H9 (cell line): ENCODE data around the gene SEC61A1. TPM values are rescaled to one million over a fixed set of nuclear protein-coding genes. Genes with fewer than 3 reads are reported as not detected.

Experiments
- DNase-seq: peaks from one replicate; pipeline ENCODE4 v3.0.0-alpha.2; 2017
- H2AFZ ChIP-seq: one replicate; pipeline ENCODE4 v1.6.1; 2013; ENCODE audit warnings: mild to moderate bottlenecking, low read length, control low read depth, moderate library complexity
- H2AK5ac ChIP-seq: 2 replicates; pipeline ENCODE4 v1.6.1; 2013; ENCODE audit warnings: low read length, control low read depth, mixed read lengths; ENCODE audit not compliant: insufficient read length
- H2BK120ac ChIP-seq: one replicate; pipeline ENCODE4 v1.6.1; 2013; ENCODE audit warnings: low read depth, mild to moderate bottlenecking, low read length, control low read depth, inconsistent platforms; ENCODE audit not compliant: poor library complexity, severe bottlenecking
- H2BK12ac ChIP-seq: 2 replicates; pipeline ENCODE4 v1.6.1; 2013; ENCODE audit warnings: low read length, control low read depth, mixed read lengths, low read depth; ENCODE audit not compliant: insufficient read length
- H2BK15ac ChIP-seq: 2 replicates; pipeline ENCODE4 v1.6.1; 2013; ENCODE audit warnings: low read depth, low read length, control low read depth
- H2BK20ac ChIP-seq: one replicate; pipeline ENCODE4 v1.6.1; 2013; ENCODE audit warnings: low read depth, mild to moderate bottlenecking, low read length, control low read depth, inconsistent platforms; ENCODE audit not compliant: poor library complexity, severe bottlenecking
- H2BK5ac ChIP-seq: 2 replicates; pipeline ENCODE4 v1.6.1; 2013; ENCODE audit warnings: low read length, control low read depth, mixed read lengths; ENCODE audit not compliant: insufficient read length
- H3K14ac ChIP-seq: 2 replicates; pipeline ENCODE4 v1.6.1; 2013; ENCODE audit warnings: low read length, control low read depth; ENCODE audit not compliant: insufficient read depth
- H3K18ac ChIP-seq: 2 replicates; pipeline ENCODE4 v1.6.1; 2013; ENCODE audit warnings: low read depth, mild to moderate bottlenecking, mixed read lengths, low read length, control low read depth; ENCODE audit not compliant: insufficient read length
- H3K23ac ChIP-seq: 2 replicates; pipeline ENCODE4 v1.6.1; 2013; ENCODE audit warnings: low read length, control low read depth, mixed read lengths, low read depth; ENCODE audit not compliant: insufficient read length
- H3K23me2 ChIP-seq: 2 replicates; pipeline ENCODE4 v1.6.1; 2013; ENCODE audit warnings: low read depth, mild to moderate bottlenecking, mixed read lengths, low read length, control low read depth; ENCODE audit not compliant: insufficient read length, poor library complexity, severe bottlenecking
- H3K27ac ChIP-seq: 2 replicates; pipeline ENCODE4 v1.5.1; 2013; ENCODE audit warnings: low read length, control low read depth, mixed read lengths, low read depth; ENCODE audit not compliant: insufficient read length
- H3K27me3 ChIP-seq: 2 replicates; pipeline ENCODE4 v1.6.1; 2013; ENCODE audit warnings: low read length, control low read depth, inconsistent platforms; ENCODE audit not compliant: insufficient read depth
- H3K4ac ChIP-seq: 2 replicates; pipeline ENCODE4 v1.6.1; 2013; ENCODE audit warnings: low read depth, mild to moderate bottlenecking, control low read depth, inconsistent platforms, low read length, moderate library complexity
- H3K4me1 ChIP-seq: 2 replicates; pipeline ENCODE4 v1.6.1; 2013; ENCODE audit warnings: low read length, control low read depth, inconsistent platforms; ENCODE audit not compliant: insufficient read depth
- H3K4me2 ChIP-seq: 2 replicates; pipeline ENCODE4 v1.6.1; 2013; ENCODE audit warnings: low read length, control low read depth, mixed read lengths; ENCODE audit not compliant: insufficient read length, insufficient read depth
- H3K56ac ChIP-seq: 2 replicates; pipeline ENCODE4 v1.6.1; 2013; ENCODE audit warnings: low read depth, mild to moderate bottlenecking, mixed read lengths, low read length, control low read depth; ENCODE audit not compliant: insufficient read length
- H3K79me1 ChIP-seq: 2 replicates; pipeline ENCODE4 v1.6.1; 2013; ENCODE audit warnings: low read depth, mild to moderate bottlenecking, moderate library complexity, low read length, control low read depth, inconsistent platforms; ENCODE audit not compliant: insufficient read depth, poor library complexity, severe bottlenecking
- H3K79me2 ChIP-seq: 2 replicates; pipeline ENCODE4 v1.6.1; 2013; ENCODE audit warnings: low read length, control low read depth, inconsistent platforms; ENCODE audit not compliant: insufficient read depth
- H3K9ac ChIP-seq: 2 replicates; pipeline ENCODE4 v1.6.1; 2013; ENCODE audit warnings: low read length, control low read depth, mixed read lengths; ENCODE audit not compliant: insufficient read length; ENCODE audit errors: extremely low read depth
- H3K9me3 ChIP-seq: one replicate; pipeline ENCODE4 v1.6.1; 2013; ENCODE audit warnings: low read depth, low read length, inconsistent platforms; ENCODE audit not compliant: control insufficient read depth
- H3T11ph ChIP-seq: one replicate; pipeline ENCODE4 v1.6.1; 2013; ENCODE audit warnings: mild to moderate bottlenecking, low read length, control low read depth, inconsistent platforms
- H4K20me1 ChIP-seq: one replicate; pipeline ENCODE4 v1.6.1; 2013; ENCODE audit not compliant: control insufficient read depth, insufficient read length, insufficient read depth
- H4K5ac ChIP-seq: 2 replicates; pipeline ENCODE4 v1.6.1; 2013; ENCODE audit warnings: low read depth, mild to moderate bottlenecking, mixed read lengths, low read length, control low read depth; ENCODE audit not compliant: insufficient read length
- H4K8ac ChIP-seq: replicated peaks from 2 replicates; pipeline ENCODE4 v1.6.1; 2013; ENCODE audit warnings: low read length, control low read depth, mixed read lengths, low read depth; ENCODE audit not compliant: insufficient read length
- H4K91ac ChIP-seq: 2 replicates; pipeline ENCODE4 v1.6.1; 2013; ENCODE audit warnings: low read depth, mild to moderate bottlenecking, moderate library complexity, mixed read lengths, low read length, control low read depth; ENCODE audit not compliant: insufficient read length
- H3K27ac Mint-ChIP-seq, 3 experiments: 2 replicates in 2 of 3; 3 replicates in 1 of 3; pipeline ENCODE4 v1.8.0; 2020 to 2021; ENCODE audit warnings: mixed read lengths in 3 of 3, mild to moderate bottlenecking in 1 of 3, moderate library complexity in 1 of 3
- H3K27me3 Mint-ChIP-seq: 2 replicates; pipeline ENCODE4 v1.8.0; 2021; ENCODE audit warnings: low read depth, mild to moderate bottlenecking, moderate library complexity, mixed read lengths
- H3K36me3 Mint-ChIP-seq, 3 experiments: 2 replicates in 2 of 3; 3 replicates in 1 of 3; pipeline ENCODE4 v1.8.0; 2020 to 2021; ENCODE audit warnings: low read depth in 3 of 3, mixed read lengths in 3 of 3; ENCODE audit not compliant: insufficient read depth in 1 of 3
- H3K4me1 Mint-ChIP-seq, 2 experiments: 2 replicates each; pipeline ENCODE4 v1.8.0; 2020; ENCODE audit warnings: mixed read lengths in 2 of 2
- H3K4me3 Mint-ChIP-seq, 2 experiments: 2 replicates in 1 of 2; 3 replicates in 1 of 2; pipeline ENCODE4 v1.8.0; 2020 to 2021; ENCODE audit warnings: mild to moderate bottlenecking in 2 of 2, mixed read lengths in 2 of 2, moderate library complexity in 1 of 2
- H3K9me3 Mint-ChIP-seq, 2 experiments: 2 replicates in 1 of 2; 3 replicates in 1 of 2; pipeline ENCODE4 v1.8.0; 2020; ENCODE audit warnings: mild to moderate bottlenecking in 2 of 2, mixed read lengths in 2 of 2, moderate library complexity in 1 of 2
- WGBS: extraction: QIAGEN DNeasy Blood & Tissue Kit; methylation state at CpG from one replicate; pipeline ENCODE4 v1.1.7; 2013; ENCODE audit warnings: missing lambda C conversion rate, low lambda C conversion rate, mixed read lengths; ENCODE audit not compliant: insufficient read length; ENCODE audit errors: extremely low coverage; 5-methylcytosine and 5-hydroxymethylcytosine counted together
- total RNA-seq: library from RNA; stranded (reverse); gene quantifications from 2 replicates; pipeline ENCODE4 v1.2.1, GENCODE V29; 2021
- TF ChIP-seq, protein P1 (sequence below): fragments of 200-600 bp; sonication (generic); conservative IDR thresholded peaks from 3 replicates; pipeline ENCODE4 v1.8.0; 2021; ENCODE audit warnings: antibody characterized with exemption, mild to moderate bottlenecking

Gene SEC61A1
- total RNA-seq, 1 experiment from 2014 or later: 146 TPM

DNA sequence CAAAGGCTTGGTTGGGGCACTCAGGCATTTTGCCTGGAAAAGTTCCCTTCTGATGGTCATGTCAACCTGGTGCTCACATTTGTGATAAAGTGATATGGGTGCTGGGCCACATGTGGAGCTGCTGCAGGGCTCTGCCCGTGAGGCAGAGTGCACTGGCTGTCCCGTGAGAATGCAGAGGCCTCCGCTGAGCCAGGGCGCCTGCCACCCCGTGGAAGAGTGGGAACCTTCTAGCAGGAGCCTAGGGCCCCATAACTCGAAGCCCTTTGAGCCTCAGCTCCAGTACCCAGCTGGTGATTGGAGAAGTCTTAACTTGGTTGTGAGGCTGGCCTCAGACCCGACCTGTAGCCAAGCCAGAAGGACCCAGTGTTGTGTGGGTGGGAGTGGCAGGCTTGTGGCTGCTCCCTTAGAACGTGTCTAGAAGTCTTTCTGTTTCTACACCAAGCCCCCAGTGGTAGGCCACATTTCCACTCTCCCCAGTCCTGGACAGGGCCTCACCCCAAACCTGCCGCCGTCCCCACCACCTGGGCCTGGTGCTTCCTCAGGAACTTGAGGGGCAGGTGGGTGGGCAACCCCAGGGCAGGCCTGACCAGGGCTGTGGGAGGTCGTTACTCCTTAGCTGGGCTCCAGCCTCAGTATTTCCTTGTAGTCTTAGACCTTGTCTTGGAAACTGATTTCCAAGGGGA lies 19.7 kb downstream of the SEC61A1 start:
- peaks cover 10% of the 10 kb centered on the region for H3K27me3 Mint-ChIP-seq
- DNase-seq: no peak
- no peak overlapping the region for H3K56ac ChIP-seq
- H3K9me3 Mint-ChIP-seq: no peaks in the 10 kb centered on the region
- H3K14ac ChIP-seq: no peak overlapping the region
- no peak overlapping the region for H2BK120ac ChIP-seq
- H4K8ac ChIP-seq: no peak overlapping the region
- no peak overlapping the region for H3K27ac ChIP-seq
- H4K5ac ChIP-seq: no peak overlapping the region
- no peaks in the 10 kb centered on the region for H4K20me1 ChIP-seq
- H3K27me3 ChIP-seq: no peaks in the 10 kb centered on the region
- H3K4ac ChIP-seq: no peak overlapping the region
- H2BK5ac ChIP-seq: no peak overlapping the region
- H2AFZ ChIP-seq: no peak overlapping the region
- TF ChIP-seq, protein P1, sequence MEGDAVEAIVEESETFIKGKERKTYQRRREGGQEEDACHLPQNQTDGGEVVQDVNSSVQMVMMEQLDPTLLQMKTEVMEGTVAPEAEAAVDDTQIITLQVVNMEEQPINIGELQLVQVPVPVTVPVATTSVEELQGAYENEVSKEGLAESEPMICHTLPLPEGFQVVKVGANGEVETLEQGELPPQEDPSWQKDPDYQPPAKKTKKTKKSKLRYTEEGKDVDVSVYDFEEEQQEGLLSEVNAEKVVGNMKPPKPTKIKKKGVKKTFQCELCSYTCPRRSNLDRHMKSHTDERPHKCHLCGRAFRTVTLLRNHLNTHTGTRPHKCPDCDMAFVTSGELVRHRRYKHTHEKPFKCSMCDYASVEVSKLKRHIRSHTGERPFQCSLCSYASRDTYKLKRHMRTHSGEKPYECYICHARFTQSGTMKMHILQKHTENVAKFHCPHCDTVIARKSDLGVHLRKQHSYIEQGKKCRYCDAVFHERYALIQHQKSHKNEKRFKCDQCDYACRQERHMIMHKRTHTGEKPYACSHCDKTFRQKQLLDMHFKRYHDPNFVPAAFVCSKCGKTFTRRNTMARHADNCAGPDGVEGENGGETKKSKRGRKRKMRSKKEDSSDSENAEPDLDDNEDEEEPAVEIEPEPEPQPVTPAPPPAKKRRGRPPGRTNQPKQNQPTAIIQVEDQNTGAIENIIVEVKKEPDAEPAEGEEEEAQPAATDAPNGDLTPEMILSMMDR: no peak
- no peak overlapping the region for H4K91ac ChIP-seq
- peak overlapping the region in 1 of 3 experiments; percentile 57; a peak in 1 of 7 replicates for H3K27ac Mint-ChIP-seq
- H3K79me1 ChIP-seq: no peaks in the 10 kb centered on the region
- no peak overlapping the region for H3K18ac ChIP-seq
- H3K4me3 Mint-ChIP-seq: no peak overlapping the region
- H3K9me3 ChIP-seq: no peaks in the 10 kb centered on the region
- no peak overlapping the region for H2BK15ac ChIP-seq
- no peak overlapping the region for H2BK20ac ChIP-seq
- H2BK12ac ChIP-seq: no peak overlapping the region
- peaks cover 12% of the 10 kb centered on the region for H3K23me2 ChIP-seq
- no peak overlapping the region for H3K9ac ChIP-seq
- H3K4me1 ChIP-seq: 0 out of 2 replicates have a peak, but pooled peaks cover 4% of the 10 kb centered on the region
- H3T11ph ChIP-seq: no peak overlapping the region
- H3K4me2 ChIP-seq: no peak overlapping the region
- H2AK5ac ChIP-seq: no peak overlapping the region
- peaks cover 5 to 8% of the 10 kb centered on the region in 2 experiments for H3K4me1 Mint-ChIP-seq
- H3K79me2 ChIP-seq: no peaks in the 10 kb centered on the region
- WGBS: no CpG with 5 or more reads among the region's 11 CpGs
- no peak overlapping the region for H3K23ac ChIP-seq
- H3K36me3 Mint-ChIP-seq: peaks cover 34 to 53% (median 38%) of the 10 kb centered on the region in 3 experiments
